ENCODE results near the gene TENM4.

The TENM4 gene

GRCh38 chr11:78659326-78660270, 781.2 kb downstream of the TENM4 start:
- DNase-seq = no peak

- no peak for DNase-seq
These were observed 782.6 kb downstream of the TENM4 start for GRCh38 chr11:78657968-78658839.

- DNase-seq = no peak
These were observed 783.4 kb downstream of the TENM4 start for GRCh38 chr11:78657441-78657840.

- DNase-seq = no peak
These were observed 783.8 kb downstream of the TENM4 start for GRCh38 chr11:78656984-78657383.

- DNase-seq = no peak
These were observed 784.5 kb downstream of the TENM4 start for GRCh38 chr11:78656327-78656726.

GRCh38 chr11:78655561-78655960, 785.3 kb downstream of the TENM4 start:
- no peak for DNase-seq

- no peak for DNase-seq
These were observed 786.0 kb downstream of the TENM4 start for GRCh38 chr11:78654866-78655265.

- DNase-seq = no peak
These were observed 786.8 kb downstream of the TENM4 start for GRCh38 chr11:78654071-78654470.

- no peak for DNase-seq
These were observed 787.4 kb downstream of the TENM4 start for GRCh38 chr11:78653294-78653909.

- DNase-seq = no peak
These were observed 788.0 kb downstream of the TENM4 start for GRCh38 chr11:78652843-78653239.

- no peak for DNase-seq
These were observed 788.6 kb downstream of the TENM4 start for GRCh38 chr11:78651923-78652842.

- DNase-seq = no peak
These were observed 789.6 kb downstream of the TENM4 start for GRCh38 chr11:78651136-78651775.

- DNase-seq = no peak
These were observed 791.2 kb downstream of the TENM4 start for GRCh38 chr11:78649361-78650215.

GRCh38 chr11:78647986-78648875, 792.6 kb downstream of the TENM4 start:
- no peak for DNase-seq

GRCh38 chr11:78647266-78647915, 793.4 kb downstream of the TENM4 start:
- DNase-seq = no peak

GRCh38 chr11:78646564-78647185, 794.2 kb downstream of the TENM4 start:
- DNase-seq = peak; percentile 76

GRCh38 chr11:78645226-78646202, 795.3 kb downstream of the TENM4 start:
- peak; percentile 63 for DNase-seq

Measured in NCI-H82 (cell line).